HG02763 (cell line): ENCODE measurements around the gene ABHD16A.
A peak's percentile ranks its signal among the peaks of the same experiment; 100 is the strongest.

ENCODE experiments used
- ATAC-seq: cut with Tn5 transposase; IDR thresholded peaks from one replicate; pipeline ENCODE4 v1.9.1; 2021; ENCODE audit warnings: mild to moderate bottlenecking, moderate library complexity; ENCODE audit not compliant: unreplicated experiment

Gene ABHD16A

DNA sequence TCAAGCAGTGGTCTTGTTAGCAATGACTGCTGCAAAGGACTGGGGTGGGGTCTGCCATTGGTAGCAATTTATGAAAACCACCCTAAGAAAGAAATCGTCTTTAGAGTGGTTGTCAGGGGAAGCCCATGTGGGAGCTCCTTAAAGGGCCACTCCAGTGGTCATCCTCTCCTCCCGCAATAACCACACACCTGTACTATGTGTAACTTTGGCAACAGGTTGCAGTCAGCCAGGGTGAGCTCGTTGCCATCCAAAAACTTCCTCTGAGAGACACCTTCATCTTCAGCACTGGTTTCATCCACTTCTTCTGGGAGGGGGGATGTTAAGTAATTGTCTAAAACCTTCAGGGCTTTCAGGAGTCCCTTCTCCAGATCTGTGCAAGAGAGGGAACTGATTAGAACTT, 28.9 kb upstream of the ABHD16A start:
- no peak for ATAC-seq

- no peak for ATAC-seq
Measured at GRCh38 chr6:31730631-31731086, 27.5 kb upstream of the ABHD16A start.

- peak; percentile 34 for ATAC-seq
Measured at GRCh38 chr6:31729979-31730630, 27.0 kb upstream of the ABHD16A start.

DNA sequence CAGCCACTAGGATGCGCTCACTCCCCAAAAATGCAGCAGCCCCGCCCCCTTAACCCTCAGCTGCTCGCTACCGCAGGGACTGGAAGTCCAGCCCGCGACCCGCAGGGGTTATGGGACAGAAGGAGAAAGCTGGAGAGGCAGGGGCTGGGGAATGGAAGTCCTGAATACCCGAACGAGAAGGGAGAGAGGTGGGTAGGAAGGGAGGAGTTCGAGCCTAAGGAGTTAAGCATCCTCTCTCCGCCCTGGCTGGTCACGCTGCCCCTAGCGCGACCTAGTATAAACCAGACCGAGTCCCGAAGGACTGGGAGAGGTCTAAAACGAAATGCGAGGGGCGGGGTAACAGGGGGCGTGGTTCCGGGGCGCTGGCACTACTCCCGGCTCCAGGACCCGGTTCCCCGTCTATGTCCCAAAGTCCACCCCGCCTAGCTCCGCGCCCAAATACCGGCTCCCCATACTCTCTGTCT, 26.4 kb upstream of the ABHD16A start:
- peak; percentile 35 for ATAC-seq

DNA sequence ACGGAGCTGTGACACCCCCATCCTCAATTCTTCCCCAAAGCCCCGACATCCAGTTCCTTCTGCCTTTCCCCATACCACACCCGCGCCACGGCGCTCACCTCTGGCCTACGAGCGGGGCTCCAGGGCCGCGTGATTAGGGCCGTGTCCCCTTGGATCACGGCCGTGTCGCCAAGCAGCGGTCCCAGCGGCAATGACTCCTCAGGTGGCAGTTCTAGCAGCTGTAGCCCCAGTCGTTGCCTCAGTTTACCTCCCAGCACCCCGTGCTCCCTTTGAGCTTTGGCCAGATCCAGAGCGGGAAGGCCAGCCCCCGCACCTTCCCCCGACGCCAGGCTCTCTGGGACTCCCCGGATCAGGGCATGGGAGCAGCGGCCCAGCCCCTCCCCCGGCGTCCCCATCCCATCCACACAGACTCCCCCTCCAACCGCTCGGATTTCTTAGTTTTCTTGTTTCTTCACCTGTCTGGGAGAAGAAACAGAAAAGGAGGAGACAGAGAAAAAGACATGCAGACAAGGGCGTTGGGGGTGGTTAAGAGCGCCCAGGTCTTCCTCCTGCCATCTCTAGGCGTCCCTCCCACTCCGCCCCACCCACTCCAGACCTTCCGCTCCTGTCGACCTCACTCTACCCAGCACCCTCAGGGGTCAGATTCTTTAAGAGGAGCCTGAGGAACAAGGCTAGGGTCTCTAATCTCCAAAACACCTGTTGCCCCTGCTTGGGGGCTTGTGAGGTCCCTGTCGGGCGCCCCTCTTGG, 25.8 kb upstream of the ABHD16A start, which contains the start of gene DDAH2:
DDAH2 (minus strand) TSS at position 533 of the 748 bp plus-strand sequence; CDS start at position 395, 138 bp downstream.
- no peak for ATAC-seq

- no peak for ATAC-seq
Measured at GRCh38 chr6:31727717-31728671, 24.9 kb upstream of the ABHD16A start.

DNA sequence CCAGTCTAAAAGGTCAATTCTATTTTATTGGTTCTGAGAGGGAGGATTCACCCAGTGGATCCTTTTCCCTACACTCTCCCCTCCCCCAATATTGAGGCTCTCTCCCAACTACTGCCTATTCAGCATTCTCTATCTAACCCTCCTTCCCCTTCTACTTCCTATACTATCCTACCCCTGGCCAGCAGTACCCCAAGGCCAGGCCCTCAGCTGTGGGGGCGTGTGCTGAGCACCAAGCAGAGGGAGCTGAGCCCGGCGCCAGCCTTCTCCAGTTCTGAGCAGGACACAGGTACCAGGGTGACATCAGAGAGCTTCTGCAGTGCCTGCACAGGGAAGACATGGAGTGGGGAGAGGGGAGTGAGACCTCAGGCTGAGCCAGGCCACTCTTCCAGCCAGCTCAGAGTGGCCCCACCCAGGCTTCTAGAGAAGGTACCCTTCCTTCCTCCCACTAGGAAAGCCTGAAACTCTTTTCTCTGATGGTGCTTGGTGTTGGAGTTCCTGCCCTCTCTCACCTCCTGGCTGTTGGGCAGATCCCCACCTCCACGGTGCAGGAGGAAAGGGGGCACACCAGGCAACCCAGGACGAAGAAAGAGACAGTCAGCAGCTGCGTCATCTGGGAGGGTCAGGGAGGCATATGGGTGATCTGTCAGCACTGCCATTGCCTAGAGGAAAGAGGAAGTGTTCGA, 24.1 kb upstream of the ABHD16A start:
- ATAC-seq: peak; percentile 48

GRCh38 chr6:31725502-31726350, 22.6 kb upstream of the ABHD16A start:
- ATAC-seq: no peak

DNA sequence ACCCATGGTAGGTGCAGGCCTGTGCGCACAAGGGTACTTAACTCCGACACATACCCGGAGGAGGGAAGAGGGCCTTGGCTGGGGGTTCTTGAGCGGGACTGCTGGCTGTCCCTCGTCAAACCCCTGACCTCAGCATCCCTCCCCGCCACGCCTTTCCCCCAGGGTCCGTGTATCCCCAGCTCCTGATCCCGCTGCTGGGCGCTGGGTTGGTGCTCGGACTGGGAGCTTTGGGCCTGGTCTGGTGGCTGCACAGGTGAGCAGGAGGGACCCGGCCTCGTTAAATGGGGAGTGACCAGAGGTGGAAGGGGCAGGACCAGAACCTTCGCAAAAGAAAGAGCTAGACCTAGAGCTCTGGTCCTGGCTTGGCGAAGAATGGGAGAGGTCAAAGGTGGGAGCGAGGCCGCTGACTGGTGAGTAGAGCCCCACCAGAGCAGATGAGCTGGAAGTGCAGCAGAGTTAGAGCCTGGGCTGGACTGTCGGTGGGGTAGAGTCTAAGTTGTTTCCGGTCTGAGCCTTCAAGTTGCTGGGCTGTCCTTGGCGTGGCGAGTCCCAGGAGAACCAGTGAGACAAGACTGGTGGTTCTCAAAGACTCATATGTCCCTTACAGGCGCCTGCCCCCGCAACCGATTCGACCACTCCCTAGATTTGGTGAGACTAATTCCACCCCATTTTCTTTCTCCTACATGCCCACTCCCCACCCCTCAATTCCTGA, 21.0 kb upstream of the ABHD16A start:
- ATAC-seq: no peak

GRCh38 chr6:31723245-31723979, 20.3 kb upstream of the ABHD16A start, which contains the start of gene MPIG6B:
Gene MPIG6B, plus strand, starts transcription at chr6:31723373. Its CDS starts 11 bp downstream, at chr6:31723384.
- no peak for ATAC-seq

DNA sequence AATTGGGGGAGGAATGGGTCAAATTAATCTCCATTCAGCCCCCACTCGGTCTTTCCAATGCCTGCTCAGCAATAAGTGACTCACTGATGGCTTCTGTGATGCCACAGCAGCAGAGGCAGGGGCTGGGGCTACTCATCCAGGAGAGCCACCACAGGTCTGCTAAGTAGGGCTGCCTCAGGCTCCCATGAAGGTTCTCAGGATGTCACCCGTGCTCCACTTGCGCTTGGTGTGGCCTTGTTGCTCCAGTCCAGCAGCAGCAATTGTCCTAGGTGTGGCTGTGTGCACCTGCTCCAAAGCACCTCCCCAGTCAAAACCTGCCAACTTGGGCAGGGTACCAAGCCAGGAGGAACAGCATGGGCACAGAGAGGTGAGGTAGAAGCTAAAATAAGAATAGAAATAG, 19.0 kb upstream of the ABHD16A start:
- ATAC-seq: no peak

GRCh38 chr6:31721351-31722020, 18.4 kb upstream of the ABHD16A start, which contains the start of gene LY6G6C:
Gene LY6G6C, minus strand, starts transcription at chr6:31721746. Its CDS starts 67 bp downstream, at chr6:31721679.
- ATAC-seq: no peak

- no peak for ATAC-seq
Measured at GRCh38 chr6:31720196-31720770, 17.2 kb upstream of the ABHD16A start.

GRCh38 chr6:31719001-31719400, 15.9 kb upstream of the ABHD16A start:
- ATAC-seq: no peak

DNA sequence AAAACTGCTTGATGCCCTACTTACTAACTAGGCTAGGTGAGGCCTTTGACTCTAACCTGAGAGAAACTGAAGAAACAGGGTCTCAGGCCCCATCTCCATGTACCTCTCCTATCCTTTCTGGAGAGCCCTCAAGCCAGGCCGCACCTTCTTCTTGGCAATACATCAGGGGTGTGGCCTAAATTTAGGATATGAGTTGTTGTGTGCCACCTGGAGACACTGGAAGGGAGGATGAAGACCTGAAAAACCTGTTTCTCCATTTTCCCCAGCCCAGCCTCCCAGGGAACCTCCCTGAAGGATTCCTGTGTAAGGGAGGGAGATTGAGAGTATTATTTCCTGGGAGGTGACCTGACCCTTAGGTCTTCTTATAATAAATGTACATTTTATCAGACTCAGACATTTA, 15.1 kb upstream of the ABHD16A start:
- no peak for ATAC-seq

GRCh38 chr6:31717499-31718222, 14.5 kb upstream of the ABHD16A start:
- ATAC-seq: no peak
